HepG2 (cell line): ENCODE results near the gene SYNGR2. TPM values are rescaled to one million over a fixed set of nuclear protein-coding genes. Genes with fewer than 3 reads are reported as not detected.
A peak's percentile ranks its signal among the peaks of the same experiment; 100 is the strongest.

Experiments used
- ARID2 ChIP-seq: sonication (generic); formaldehyde crosslinking; IDR thresholded peaks from 2 replicates; pipeline ENCODE4 v1.8.1; 2022; ENCODE audit warnings: mild to moderate bottlenecking, missing genetic modification reagents, borderline replicate concordance
- CREB1 ChIP-seq, 2 experiments: fragments of 450-650 bp in 1 of 2; IDR thresholded peaks; 2 replicates each; pipeline ENCODE4 v1.6.1; 2016 to 2017; ENCODE audit warnings: control low read depth in 1 of 2, mild to moderate bottlenecking in 1 of 2, missing compliant biosample characterization in 1 of 2, missing genetic modification characterization in 1 of 2
- EEA1 ChIP-seq: sonication (generic); formaldehyde crosslinking; IDR thresholded peaks from 2 replicates; pipeline ENCODE4 v1.5.1; 2020; ENCODE audit warnings: mild to moderate bottlenecking, missing genetic modification reagents, borderline replicate concordance
- HOXA7 ChIP-seq: sonication (generic); formaldehyde crosslinking; IDR thresholded peaks from 2 replicates; pipeline ENCODE4 v1.8.1; 2022; ENCODE audit warnings: mild to moderate bottlenecking, missing genetic modification reagents, moderate library complexity
- KAT8 ChIP-seq: IDR thresholded peaks from 2 replicates; pipeline ENCODE4 v1.6.1; 2016; ENCODE audit warnings: missing genetic modification reagents, missing compliant biosample characterization
- KMT2A ChIP-seq: sonication (generic); formaldehyde crosslinking; IDR thresholded peaks from 2 replicates; pipeline ENCODE4 v1.4.0; 2020; ENCODE audit warnings: missing genetic modification reagents
- PAXIP1 ChIP-seq: sonication (generic); formaldehyde crosslinking; conservative IDR thresholded peaks from 2 replicates; pipeline ENCODE4 v1.4.0; 2020; ENCODE audit warnings: mild to moderate bottlenecking, missing genetic modification reagents, moderate library complexity
- POGZ ChIP-seq: sonication (generic); formaldehyde crosslinking; IDR thresholded peaks from 2 replicates; pipeline ENCODE4 v1.4.0; 2020; ENCODE audit warnings: mild to moderate bottlenecking, missing genetic modification reagents
- RAD21 ChIP-seq: fragments of 450-650 bp; formaldehyde crosslinking; IDR thresholded peaks from 2 replicates; pipeline ENCODE4 v1.5.0; 2020; ENCODE audit warnings: mild to moderate bottlenecking
- RELA ChIP-seq: sonication (generic); formaldehyde crosslinking; IDR thresholded peaks from 2 replicates; pipeline ENCODE4 v1.4.0; 2020; ENCODE audit warnings: missing genetic modification reagents
- TBL1XR1 ChIP-seq: fragments of 150-350 bp; IDR thresholded peaks from 2 replicates; pipeline ENCODE4 v1.6.1; 2014; ENCODE audit warnings: borderline replicate concordance, low read length; ENCODE audit not compliant: partially characterized antibody
- ZBTB49 ChIP-seq: sonication (generic); formaldehyde crosslinking; IDR thresholded peaks from 2 replicates; pipeline ENCODE4 v1.4.0; 2020; ENCODE audit warnings: missing genetic modification reagents, borderline replicate concordance
- ZNF260 ChIP-seq: sonication (generic); formaldehyde crosslinking; IDR thresholded peaks from 2 replicates; pipeline ENCODE4 v1.4.0; 2020; ENCODE audit warnings: missing genetic modification reagents, low read depth, mild to moderate bottlenecking, borderline replicate concordance
- ZNF616 ChIP-seq: sonication (generic); formaldehyde crosslinking; IDR thresholded peaks from 2 replicates; pipeline ENCODE4 v1.5.0; 2020; ENCODE audit warnings: low read depth, mild to moderate bottlenecking, missing genetic modification reagents
- ZNF7 ChIP-seq: IDR thresholded peaks from 2 replicates; pipeline ENCODE4 v1.6.1; 2016; ENCODE audit warnings: missing biosample characterization, missing genetic modification reagents
- ZNF703 ChIP-seq: sonication (generic); formaldehyde crosslinking; IDR thresholded peaks from 2 replicates; pipeline ENCODE4 v1.5.1; 2020; ENCODE audit warnings: missing genetic modification reagents, mild to moderate bottlenecking, moderate library complexity, borderline replicate concordance
- ZNF713 ChIP-seq: sonication (generic); formaldehyde crosslinking; IDR thresholded peaks from 2 replicates; pipeline ENCODE4 v1.4.0; 2020; ENCODE audit warnings: mild to moderate bottlenecking, missing genetic modification reagents
- polyA plus RNA-seq, 8 experiments: library from polyadenylated mRNA; depleted of rRNA in 3 of 8; stranded (reverse) in 7 of 8; unstranded in 1 of 8; fragments of >200 nt; fragmentation: Illumina TruSeq in 4 of 8; extraction: Trizol in 4 of 8; gene quantifications; 2 replicates each; pipeline versions ENCODE4 v1.2.1 to v1.2.3, GENCODE V29; 2011 to 2016; ENCODE audit warnings: low read depth in 4 of 8, missing spikeins in 1 of 8, mixed read lengths in 1 of 8; ENCODE audit not compliant: insufficient read depth in 1 of 8
- total RNA-seq, 5 experiments: library from RNA; depleted of rRNA; stranded (reverse); fragments of >200 nt; fragmentation: Illumina TruSeq; extraction: Trizol; gene quantifications; 2 replicates each; pipeline ENCODE4 v1.2.3, GENCODE V29; 2016; ENCODE audit warnings: low read depth in 1 of 5
- TF ChIP-seq, protein P1 (sequence below): sonication (generic); formaldehyde crosslinking; IDR thresholded peaks from 2 replicates; pipeline ENCODE4 v1.8.0; 2022; ENCODE audit warnings: low read depth, missing genetic modification reagents
- TF ChIP-seq, protein P2 (sequence below): sonication (generic); formaldehyde crosslinking; conservative IDR thresholded peaks from 2 replicates; pipeline ENCODE4 v1.4.0; 2020; ENCODE audit warnings: missing genetic modification reagents

The SYNGR2 gene
- total and polyA plus RNA-seq, 2 of the 13 experiments (the other 11 are each of a cell fraction or from before 2014, with no cell fraction given) = 46.7 to 170 TPM

DNA sequence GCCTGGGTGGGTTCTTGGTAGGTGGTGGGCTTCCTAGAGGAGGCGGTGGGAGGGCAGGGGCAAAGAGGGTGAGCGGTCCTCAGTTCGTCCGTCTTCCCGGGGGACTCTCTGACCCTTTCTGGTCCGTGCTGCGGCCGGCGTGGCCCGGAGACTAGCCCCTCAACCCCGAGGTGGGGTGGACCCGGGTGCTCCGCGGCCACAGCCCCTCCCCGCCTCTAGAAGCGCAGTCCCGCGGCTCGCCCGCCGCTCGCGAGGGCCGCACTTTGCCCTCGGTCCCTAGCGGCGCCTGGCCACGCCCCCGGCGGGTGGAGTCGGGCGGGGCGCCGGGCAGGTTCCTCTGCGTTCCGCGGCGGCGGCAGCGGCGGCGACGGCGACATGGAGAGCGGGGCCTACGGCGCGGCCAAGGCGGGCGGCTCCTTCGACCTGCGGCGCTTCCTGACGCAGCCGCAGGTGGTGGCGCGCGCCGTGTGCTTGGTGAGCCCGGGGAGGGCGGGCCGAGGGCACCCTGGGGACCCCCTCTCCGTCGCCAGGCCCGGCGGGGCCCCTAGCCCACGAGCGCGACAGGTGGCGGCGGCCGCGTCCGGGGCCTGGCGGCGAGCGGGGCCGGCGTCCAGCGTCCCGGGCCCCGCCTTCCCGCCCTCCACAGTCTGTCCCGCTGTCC, at the start of gene SYNGR2 (continued):
- no peak for TF ChIP-seq ZBTB49 (CRISPR knock-in tag)
- TF ChIP-seq HOXA7 (CRISPR knock-in tag) = no peak
- TF ChIP-seq ZNF703 (CRISPR knock-in tag) = no peak
- TF ChIP-seq ZNF713 (CRISPR knock-in tag) = no peak
- TF ChIP-seq ZNF616 (CRISPR knock-in tag) = peak; percentile 28; the same call in 1 of the 2 replicates
- TF ChIP-seq, protein P1, sequence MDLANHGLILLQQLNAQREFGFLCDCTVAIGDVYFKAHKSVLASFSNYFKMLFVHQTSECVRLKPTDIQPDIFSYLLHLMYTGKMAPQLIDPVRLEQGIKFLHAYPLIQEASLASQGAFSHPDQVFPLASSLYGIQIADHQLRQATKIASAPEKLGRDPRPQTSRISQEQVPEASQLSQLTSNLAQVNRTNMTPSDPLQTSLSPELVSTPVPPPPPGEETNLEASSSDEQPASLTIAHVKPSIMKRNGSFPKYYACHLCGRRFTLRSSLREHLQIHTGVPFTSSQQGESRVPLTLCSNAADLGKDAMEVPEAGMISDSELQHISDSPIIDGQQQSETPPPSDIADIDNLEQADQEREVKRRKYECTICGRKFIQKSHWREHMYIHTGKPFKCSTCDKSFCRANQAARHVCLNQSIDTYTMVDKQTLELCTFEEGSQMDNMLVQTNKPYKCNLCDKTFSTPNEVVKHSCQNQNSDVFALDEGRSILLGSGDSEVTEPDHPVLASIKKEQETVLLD = peak; percentile 77; the same call in 1 of the 2 replicates
- TF ChIP-seq ZNF260 (CRISPR knock-in tag) = no peak
- no peak for TF ChIP-seq ARID2 (CRISPR knock-in tag)
- TF ChIP-seq KAT8 (CRISPR knock-in tag) = peak; percentile 56; the same call in 1 of the 2 replicates
- peak; percentile 65 for TF ChIP-seq PAXIP1 (CRISPR knock-in tag)
- no peak for TF ChIP-seq CREB1 (IDR thresholded peaks at IDR 0.05)
- TF ChIP-seq CREB1 (CRISPR knock-in tag; IDR thresholded peaks at IDR 0.05) = no peak
- no peak for TF ChIP-seq EEA1 (CRISPR knock-in tag)
- TF ChIP-seq KMT2A (CRISPR knock-in tag) = 0 out of 2 replicates have a peak, but pooled peaks have one; percentile 24
- TF ChIP-seq, protein P2, sequence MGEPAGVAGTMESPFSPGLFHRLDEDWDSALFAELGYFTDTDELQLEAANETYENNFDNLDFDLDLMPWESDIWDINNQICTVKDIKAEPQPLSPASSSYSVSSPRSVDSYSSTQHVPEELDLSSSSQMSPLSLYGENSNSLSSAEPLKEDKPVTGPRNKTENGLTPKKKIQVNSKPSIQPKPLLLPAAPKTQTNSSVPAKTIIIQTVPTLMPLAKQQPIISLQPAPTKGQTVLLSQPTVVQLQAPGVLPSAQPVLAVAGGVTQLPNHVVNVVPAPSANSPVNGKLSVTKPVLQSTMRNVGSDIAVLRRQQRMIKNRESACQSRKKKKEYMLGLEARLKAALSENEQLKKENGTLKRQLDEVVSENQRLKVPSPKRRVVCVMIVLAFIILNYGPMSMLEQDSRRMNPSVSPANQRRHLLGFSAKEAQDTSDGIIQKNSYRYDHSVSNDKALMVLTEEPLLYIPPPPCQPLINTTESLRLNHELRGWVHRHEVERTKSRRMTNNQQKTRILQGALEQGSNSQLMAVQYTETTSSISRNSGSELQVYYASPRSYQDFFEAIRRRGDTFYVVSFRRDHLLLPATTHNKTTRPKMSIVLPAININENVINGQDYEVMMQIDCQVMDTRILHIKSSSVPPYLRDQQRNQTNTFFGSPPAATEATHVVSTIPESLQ = no peak
- TF ChIP-seq RAD21 (CRISPR knock-in tag) = peak; percentile 76
- no peak for TF ChIP-seq ZNF7 (CRISPR knock-in tag)
- TF ChIP-seq POGZ (CRISPR knock-in tag) = peak; percentile 54
- no peak for TF ChIP-seq RELA (CRISPR knock-in tag)
- TF ChIP-seq TBL1XR1 = no peak
